AG04449 (cell line): ENCODE data around the gene SRBD1.

Experiments used
- CTCF ChIA-PET: fragments of 350-600 bp; formaldehyde crosslinking; extraction: SDS; loops from one replicate; lab custom pipeline; 2021; ENCODE audit warnings: antibody characterized with exemption; lab: Yijun Ruan, JAX
- POLR2A ChIA-PET: fragments of 400-600, 350-600 bp; formaldehyde crosslinking; extraction: SDS; loops from one replicate; lab custom pipeline; 2020; ENCODE audit warnings: antibody characterized with exemption, inconsistent platforms; lab: Yijun Ruan, JAX
- DNase-seq: peaks from one replicate; pipeline ENCODE4 v3.0.0-alpha.2; 2010; ENCODE audit warnings: low read depth, low spot score
- H3K4me3 ChIP-seq: 2 replicates; pipeline ENCODE4 v1.5.1; 2011; ENCODE audit warnings: low read depth, mild to moderate bottlenecking, control low read depth, low read length
- TF ChIP-seq, protein P1 (sequence below): IDR thresholded peaks from one replicate; pipeline ENCODE4 v1.5.1; 2011; ENCODE audit warnings: mild to moderate bottlenecking, moderate library complexity, low read length, control low read depth, inconsistent platforms; ENCODE audit not compliant: insufficient read depth; ENCODE audit errors: missing control alignments

Gene SRBD1

DNA sequence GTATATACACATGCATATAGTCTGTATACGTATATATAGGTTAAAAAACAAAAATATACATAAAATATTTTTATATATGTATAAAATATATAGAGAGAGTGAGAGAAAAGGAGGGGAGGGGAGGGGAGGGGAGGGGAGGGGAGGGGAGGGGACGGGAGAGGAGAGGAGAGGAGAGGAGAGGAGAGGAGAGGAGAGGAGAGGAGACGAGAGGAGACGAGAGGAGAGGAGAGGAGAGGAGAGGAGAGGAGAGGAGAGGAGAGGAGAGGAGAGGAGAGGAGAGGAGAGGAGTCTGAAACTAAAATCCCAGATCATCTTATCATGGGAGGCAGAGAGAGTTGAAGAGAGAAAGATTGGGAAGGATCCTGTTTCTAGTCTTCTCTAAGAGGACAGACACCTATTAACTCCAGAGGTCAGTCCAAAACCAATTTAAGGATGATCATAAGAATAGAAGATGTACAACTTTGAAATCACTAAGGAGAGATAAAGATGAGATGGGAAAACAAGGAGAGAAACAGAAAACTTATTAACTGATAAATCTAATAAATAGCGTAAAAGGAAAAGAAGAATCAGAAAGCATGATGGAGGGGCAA is 195.4 kb downstream of the SRBD1 start:
- no peak overlapping the region for H3K4me3 ChIP-seq
- POLR2A ChIA-PET, result no interaction called here
- CTCF ChIA-PET, result no interaction called here
- TF ChIP-seq, protein P1, sequence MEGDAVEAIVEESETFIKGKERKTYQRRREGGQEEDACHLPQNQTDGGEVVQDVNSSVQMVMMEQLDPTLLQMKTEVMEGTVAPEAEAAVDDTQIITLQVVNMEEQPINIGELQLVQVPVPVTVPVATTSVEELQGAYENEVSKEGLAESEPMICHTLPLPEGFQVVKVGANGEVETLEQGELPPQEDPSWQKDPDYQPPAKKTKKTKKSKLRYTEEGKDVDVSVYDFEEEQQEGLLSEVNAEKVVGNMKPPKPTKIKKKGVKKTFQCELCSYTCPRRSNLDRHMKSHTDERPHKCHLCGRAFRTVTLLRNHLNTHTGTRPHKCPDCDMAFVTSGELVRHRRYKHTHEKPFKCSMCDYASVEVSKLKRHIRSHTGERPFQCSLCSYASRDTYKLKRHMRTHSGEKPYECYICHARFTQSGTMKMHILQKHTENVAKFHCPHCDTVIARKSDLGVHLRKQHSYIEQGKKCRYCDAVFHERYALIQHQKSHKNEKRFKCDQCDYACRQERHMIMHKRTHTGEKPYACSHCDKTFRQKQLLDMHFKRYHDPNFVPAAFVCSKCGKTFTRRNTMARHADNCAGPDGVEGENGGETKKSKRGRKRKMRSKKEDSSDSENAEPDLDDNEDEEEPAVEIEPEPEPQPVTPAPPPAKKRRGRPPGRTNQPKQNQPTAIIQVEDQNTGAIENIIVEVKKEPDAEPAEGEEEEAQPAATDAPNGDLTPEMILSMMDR, result no peak
- no peak for DNase-seq

DNA sequence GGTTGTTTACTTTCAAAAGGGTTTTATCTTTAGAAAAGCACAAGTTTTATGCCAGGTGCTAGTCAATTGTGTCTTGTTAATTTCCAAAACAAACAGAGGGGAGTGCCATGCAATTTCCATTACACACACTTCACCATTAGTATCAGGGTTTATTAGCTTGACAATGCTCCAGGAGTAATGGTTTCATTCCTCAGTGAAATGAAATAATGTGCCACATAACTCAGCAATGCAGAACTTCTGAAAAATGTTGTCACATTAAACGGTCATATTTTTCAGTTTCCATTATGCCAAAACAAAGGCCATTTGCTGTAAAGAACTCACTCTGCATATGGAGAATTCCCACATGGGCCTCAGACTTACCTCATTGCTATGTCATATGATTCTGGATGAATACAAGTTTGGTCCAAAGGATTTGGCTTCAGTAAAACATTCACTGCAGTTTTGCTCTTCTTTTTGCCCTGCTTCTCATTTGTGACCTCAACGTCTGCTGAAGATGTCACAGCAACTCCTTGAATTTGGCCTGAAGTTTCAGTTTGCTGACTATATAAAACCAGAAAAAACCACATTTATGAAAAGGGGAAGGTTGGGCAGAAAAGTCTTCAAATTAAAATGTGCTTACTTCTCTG is 198.2 kb downstream of the SRBD1 start:
- no peak for DNase-seq
- CTCF ChIA-PET, result no interaction called here
- H3K4me3 ChIP-seq, result no peak overlapping the region
- POLR2A ChIA-PET, result no interaction called here
- TF ChIP-seq, protein P1, result no peak

DNA sequence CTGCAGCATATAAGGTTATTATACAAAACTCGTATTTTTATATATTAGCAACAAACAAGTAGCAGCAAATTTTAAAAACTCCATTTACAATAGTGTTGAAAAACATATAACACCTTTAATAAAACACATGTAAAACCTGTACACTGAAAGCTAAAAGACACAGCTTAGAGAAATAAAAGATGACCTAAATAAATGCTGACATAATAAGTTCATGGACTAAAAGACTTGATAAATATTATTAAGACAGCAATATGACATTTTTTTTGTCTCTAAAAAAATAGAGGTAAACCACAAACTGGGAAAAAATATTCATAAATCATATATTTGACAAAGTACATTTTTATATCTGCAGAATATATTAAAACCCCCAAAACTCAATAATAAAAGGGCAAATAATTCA is 201.4 kb downstream of the SRBD1 start:
- TF ChIP-seq, protein P1, result no peak
- DNase-seq, result no peak
- no peak overlapping the region for H3K4me3 ChIP-seq
- ChIA-PET POLR2A (no interaction called here), CTCF (no interaction called here)

DNA sequence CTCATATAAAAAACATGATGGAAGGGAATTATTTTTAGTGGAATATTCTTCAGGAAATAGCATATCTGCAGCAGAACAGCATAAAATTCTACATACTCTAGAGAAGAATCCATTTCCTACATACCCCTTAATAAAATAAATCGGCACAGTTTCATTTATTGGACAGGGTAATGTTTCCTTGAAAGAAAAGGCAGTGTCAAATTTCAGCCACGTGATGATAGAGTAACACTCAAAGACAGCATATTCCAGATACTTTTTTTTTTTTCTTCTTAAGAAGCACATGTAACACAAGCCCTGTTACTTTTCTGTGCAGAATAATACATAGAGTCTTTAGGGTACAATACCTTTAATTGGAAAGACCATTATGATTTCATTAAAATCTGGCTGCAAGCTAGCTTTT is 204.4 kb downstream of the SRBD1 start:
- TF ChIP-seq, protein P1, result no peak
- no peak for DNase-seq
- H3K4me3 ChIP-seq, result no peak overlapping the region
- ChIA-PET CTCF (no interaction called here), POLR2A (no interaction called here)

DNA sequence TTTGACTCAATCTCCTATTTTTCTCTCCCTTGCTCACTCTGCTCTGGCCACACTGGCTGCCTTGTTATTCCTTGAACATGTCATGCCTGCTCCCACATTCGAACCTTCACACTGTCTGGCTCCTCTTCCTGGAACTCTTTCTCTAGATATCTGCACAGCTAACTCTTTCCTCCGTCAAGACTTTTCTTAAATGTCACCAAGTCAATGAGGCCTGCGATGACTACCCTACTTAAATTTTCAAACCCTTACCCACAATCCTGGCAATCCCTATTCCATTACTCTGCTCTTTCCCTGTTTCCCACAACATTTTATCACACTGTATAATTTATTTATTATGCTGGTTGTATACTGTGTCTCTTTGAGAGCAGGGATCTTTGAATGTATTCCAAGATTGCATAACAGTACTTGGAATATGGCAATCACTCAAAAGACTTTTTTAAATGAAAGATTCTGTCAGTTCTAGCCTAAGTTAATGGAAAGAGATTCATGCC is 206.2 kb downstream of the SRBD1 start:
- no peak for DNase-seq
- CTCF ChIA-PET, result interaction anchor here (0.5 kb wide), 1 partner anchor 35 kb away, joined by 3 read pairs; no protein-coding TSS in a partner anchor
- TF ChIP-seq, protein P1, result no peak
- no peak overlapping the region for H3K4me3 ChIP-seq
- POLR2A ChIA-PET, result no interaction called here

DNA sequence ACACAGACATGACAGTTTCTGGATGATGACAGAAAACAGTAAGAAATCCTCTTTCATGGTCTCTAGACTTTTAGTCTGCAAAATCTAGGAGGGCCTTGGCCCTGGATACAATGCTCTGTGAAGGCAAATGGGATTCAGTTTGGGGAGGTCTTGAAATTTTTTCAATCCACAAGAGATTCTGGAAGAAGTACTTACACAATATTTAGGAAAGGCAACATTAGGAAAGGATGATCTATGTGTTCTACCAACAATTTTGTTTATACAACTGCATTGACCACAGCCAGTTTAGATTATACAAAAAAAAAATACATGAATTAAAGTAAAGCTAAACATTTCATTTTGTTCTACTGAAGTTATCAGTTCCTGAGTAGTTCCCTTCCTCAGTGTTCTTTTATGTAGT is 208.0 kb downstream of the SRBD1 start:
- DNase-seq, result no peak
- TF ChIP-seq, protein P1, result no peak
- H3K4me3 ChIP-seq, result no peak overlapping the region
- CTCF ChIA-PET, result interaction anchor here (1.2 kb wide), 1 partner anchor 175 kb away, joined by 4 read pairs; no protein-coding TSS in a partner anchor
- POLR2A ChIA-PET, result no interaction called here
